Inflammatory macrophage treated with lipopolysaccharide for 4 hours (primary cell): ENCODE measurements around the gene ACTR3C.
A peak's percentile ranks its signal among the peaks of the same experiment; 100 is the strongest.
"Not testable (repeated sequence)": the region's sequence is repeated elsewhere in the genome, so short reads cannot be mapped to it uniquely, and the experiment has no call there.

Experiments used
- DNase-seq: peaks from one replicate; pipeline ENCODE4 v3.0.0-alpha.2; 2020

Gene ACTR3C

GRCh38 chr7:150312649-150313366 is 10.5 kb downstream of the ACTR3C start:
- peak; percentile 46 for DNase-seq

- no peak for DNase-seq
These were observed 11.6 kb downstream of the ACTR3C start for GRCh38 chr7:150311711-150312110.

GRCh38 chr7:150311146-150311545 is 12.2 kb downstream of the ACTR3C start:
- DNase-seq = no peak

- no peak for DNase-seq
These were observed 14.8 kb downstream of the ACTR3C start for GRCh38 chr7:150308575-150308974.

- DNase-seq = no peak
These were observed 15.4 kb downstream of the ACTR3C start for GRCh38 chr7:150307904-150308303.

GRCh38 chr7:150307129-150307528 is 16.2 kb downstream of the ACTR3C start:
- no peak for DNase-seq

- DNase-seq = not testable (repeated sequence)
These were observed 17.0 kb downstream of the ACTR3C start for GRCh38 chr7:150306377-150306776.

GRCh38 chr7:150305903-150306284 is 17.5 kb downstream of the ACTR3C start:
- not testable (repeated sequence) for DNase-seq

- DNase-seq = not testable (repeated sequence)
These were observed 18.0 kb downstream of the ACTR3C start for GRCh38 chr7:150305259-150305902.

- not testable (repeated sequence) for DNase-seq
These were observed 18.7 kb downstream of the ACTR3C start for GRCh38 chr7:150304499-150305258.

GRCh38 chr7:150302908-150303310 is 20.4 kb downstream of the ACTR3C start:
- not testable (repeated sequence) for DNase-seq

- DNase-seq = not testable (repeated sequence)
These were observed 25.4 kb downstream of the ACTR3C start for GRCh38 chr7:150297978-150298377.

- DNase-seq = not testable (repeated sequence)
These were observed 26.5 kb downstream of the ACTR3C start for GRCh38 chr7:150296802-150297201.

GRCh38 chr7:150295614-150296013 is 27.7 kb downstream of the ACTR3C start:
- DNase-seq = not testable (repeated sequence)

GRCh38 chr7:150295027-150295426 is 28.3 kb downstream of the ACTR3C start:
- DNase-seq = not testable (repeated sequence)

GRCh38 chr7:150290317-150290716 is 33.0 kb downstream of the ACTR3C start:
- not testable (repeated sequence) for DNase-seq

GRCh38 chr7:150288816-150289215 is 34.5 kb downstream of the ACTR3C start:
- not testable (repeated sequence) for DNase-seq

- not testable (repeated sequence) for DNase-seq
These were observed 35.5 kb downstream of the ACTR3C start for GRCh38 chr7:150287815-150288214.

GRCh38 chr7:150285849-150286754 is 37.2 kb downstream of the ACTR3C start:
- not testable (repeated sequence) for DNase-seq

- DNase-seq = not testable (repeated sequence)
These were observed 39.7 kb downstream of the ACTR3C start for GRCh38 chr7:150283608-150284007.

GRCh38 chr7:150283111-150283510 is 40.2 kb downstream of the ACTR3C start:
- DNase-seq = peak; percentile 23

- not testable (repeated sequence) for DNase-seq
These were observed 41.5 kb downstream of the ACTR3C start for GRCh38 chr7:150281681-150282403.
